Prostate gland (tissue), 2 donors: ENCODE measurements around the gene L3HYPDH.

Source experiments
- POLR2A ChIP-seq: fragments of 450-650 bp; IDR thresholded peaks from one replicate; pipeline ENCODE4 v1.6.1; 2016; ENCODE audit warnings: antibody characterized with exemption, mild to moderate bottlenecking
- POLR2AphosphoS5 ChIP-seq: sonication (generic); formaldehyde crosslinking; IDR thresholded peaks from one replicate; pipeline ENCODE4 v1.6.1; 2017; ENCODE audit warnings: antibody characterized with exemption
- TF ChIP-seq, protein P1 (sequence below), 4 experiments: fragments of 200-600 bp in 2 of 4; fragments of 450-650 bp in 2 of 4; sonication (generic) in 2 of 4; IDR thresholded peaks; 1 replicate in 3 of 4; 2 replicates in 1 of 4; pipeline ENCODE4 v1.5.1; 2016 to 2019; ENCODE audit warnings: antibody characterized with exemption in 4 of 4, mild to moderate bottlenecking in 2 of 4, moderate library complexity in 2 of 4

DNA sequence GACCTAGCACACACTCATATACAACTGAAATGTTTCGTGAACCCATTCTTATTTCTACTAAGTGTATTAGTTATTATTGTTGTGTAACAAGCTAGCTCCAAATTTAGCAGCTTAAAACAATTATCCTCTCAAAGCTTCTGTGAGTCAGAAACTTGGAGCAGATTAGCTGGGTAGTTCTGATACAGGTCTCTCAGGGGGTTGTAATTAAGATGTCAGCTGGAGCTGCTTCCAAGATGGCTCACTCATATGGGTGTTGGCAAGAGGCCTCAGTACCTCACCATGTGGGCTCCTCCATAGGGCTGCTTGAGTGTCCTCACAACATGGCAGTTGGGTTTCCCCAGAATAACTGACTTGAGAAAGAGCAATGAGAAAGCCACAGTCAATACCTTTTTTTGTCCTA is 28.8 kb downstream of the L3HYPDH start:
- TF ChIP-seq, protein P1, sequence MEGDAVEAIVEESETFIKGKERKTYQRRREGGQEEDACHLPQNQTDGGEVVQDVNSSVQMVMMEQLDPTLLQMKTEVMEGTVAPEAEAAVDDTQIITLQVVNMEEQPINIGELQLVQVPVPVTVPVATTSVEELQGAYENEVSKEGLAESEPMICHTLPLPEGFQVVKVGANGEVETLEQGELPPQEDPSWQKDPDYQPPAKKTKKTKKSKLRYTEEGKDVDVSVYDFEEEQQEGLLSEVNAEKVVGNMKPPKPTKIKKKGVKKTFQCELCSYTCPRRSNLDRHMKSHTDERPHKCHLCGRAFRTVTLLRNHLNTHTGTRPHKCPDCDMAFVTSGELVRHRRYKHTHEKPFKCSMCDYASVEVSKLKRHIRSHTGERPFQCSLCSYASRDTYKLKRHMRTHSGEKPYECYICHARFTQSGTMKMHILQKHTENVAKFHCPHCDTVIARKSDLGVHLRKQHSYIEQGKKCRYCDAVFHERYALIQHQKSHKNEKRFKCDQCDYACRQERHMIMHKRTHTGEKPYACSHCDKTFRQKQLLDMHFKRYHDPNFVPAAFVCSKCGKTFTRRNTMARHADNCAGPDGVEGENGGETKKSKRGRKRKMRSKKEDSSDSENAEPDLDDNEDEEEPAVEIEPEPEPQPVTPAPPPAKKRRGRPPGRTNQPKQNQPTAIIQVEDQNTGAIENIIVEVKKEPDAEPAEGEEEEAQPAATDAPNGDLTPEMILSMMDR (IDR thresholded peaks at IDR 0.05), result no peak
- TF ChIP-seq POLR2AphosphoS5, result no peak
- no peak for TF ChIP-seq POLR2A
